ENCODE data around the gene DEPDC1B.
"Not testable (repeated sequence)": the region's sequence is repeated elsewhere in the genome, so short reads cannot be mapped to it uniquely, and the experiment has no call there.

DEPDC1B gene

GRCh38 chr5:60668686-60669304, 31.2 kb downstream of the DEPDC1B start:
- H3K27ac ChIP-seq, result no peak overlapping the region

GRCh38 chr5:60651872-60652620, 47.9 kb downstream of the DEPDC1B start:
- no peak overlapping the region for H3K4me3 ChIP-seq
- no peak overlapping the region for H3K27ac ChIP-seq

More at GRCh38 chr5:60668686-60669304, 31.2 kb downstream of the DEPDC1B start:
- H3K4me3 ChIP-seq, result no peak overlapping the region

GRCh38 chr5:60649288-60649917, 50.6 kb downstream of the DEPDC1B start:
- Histone ChIP-seq H3K27ac (no peak overlapping the region), H3K4me3 (no peak overlapping the region)

GRCh38 chr5:60648175-60648574, 51.8 kb downstream of the DEPDC1B start:
- Histone ChIP-seq H3K27ac (no peak overlapping the region), H3K4me3 (no peak overlapping the region)

- no peak overlapping the region for H3K4me3 ChIP-seq
- H3K27ac ChIP-seq, result no peak overlapping the region
These were observed 59.1 kb downstream of the DEPDC1B start for GRCh38 chr5:60640901-60641300.

GRCh38 chr5:60639544-60639943, 60.4 kb downstream of the DEPDC1B start:
- no peak overlapping the region for H3K27ac ChIP-seq
- no peak overlapping the region for H3K4me3 ChIP-seq

GRCh38 chr5:60638300-60638699, 61.7 kb downstream of the DEPDC1B start:
- no peak overlapping the region for H3K27ac ChIP-seq

GRCh38 chr5:60636644-60637043, 63.3 kb downstream of the DEPDC1B start:
- no peak overlapping the region for H3K27ac ChIP-seq

More at GRCh38 chr5:60638300-60638699, 61.7 kb downstream of the DEPDC1B start:
- no peak overlapping the region for H3K4me3 ChIP-seq

GRCh38 chr5:60636001-60636400, 64.0 kb downstream of the DEPDC1B start:
- H3K27ac ChIP-seq, result no peak overlapping the region
- H3K4me3 ChIP-seq, result no peak overlapping the region

More at GRCh38 chr5:60636644-60637043, 63.3 kb downstream of the DEPDC1B start:
- H3K4me3 ChIP-seq, result no peak overlapping the region

GRCh38 chr5:60634051-60634450, 65.9 kb downstream of the DEPDC1B start:
- no peak overlapping the region for H3K4me3 ChIP-seq
- H3K27ac ChIP-seq, result no peak overlapping the region

- Histone ChIP-seq H3K27ac (peak overlapping the region in 2 of 21 experiments; percentile 1 to 17), H3K4me3 (no peak overlapping the region)
These were observed 66.6 kb downstream of the DEPDC1B start for GRCh38 chr5:60633341-60633740.

- no peak overlapping the region for H3K27ac ChIP-seq
- H3K4me3 ChIP-seq, result no peak overlapping the region
These were observed 67.8 kb downstream of the DEPDC1B start for GRCh38 chr5:60632153-60632552.

- H3K4me3 ChIP-seq, result no peak overlapping the region
- H3K27ac ChIP-seq, result no peak overlapping the region
These were observed 69.1 kb downstream of the DEPDC1B start for GRCh38 chr5:60630836-60631235.

GRCh38 chr5:60630179-60630578, 69.8 kb downstream of the DEPDC1B start:
- Histone ChIP-seq H3K27ac (no peak overlapping the region), H3K4me3 (no peak overlapping the region)

- H3K4me3 ChIP-seq, H3K27ac ChIP-seq: not testable (repeated sequence)
These were observed 75.1 kb downstream of the DEPDC1B start for GRCh38 chr5:60624875-60625274.

GRCh38 chr5:60620752-60621151, 79.2 kb downstream of the DEPDC1B start:
- H3K4me3 ChIP-seq, H3K27ac ChIP-seq: not testable (repeated sequence)

GRCh38 chr5:60613826-60614225, 86.1 kb downstream of the DEPDC1B start:
- Histone ChIP-seq H3K27ac (no peak overlapping the region), H3K4me3 (no peak overlapping the region)

- Histone ChIP-seq H3K27ac (no peak overlapping the region), H3K4me3 (no peak overlapping the region)
These were observed 88.7 kb downstream of the DEPDC1B start for GRCh38 chr5:60611099-60611740.

GRCh38 chr5:60604771-60605170, 95.2 kb downstream of the DEPDC1B start:
- Histone ChIP-seq H3K4me3 (no peak overlapping the region), H3K27ac (no peak overlapping the region)

- no peak overlapping the region for H3K4me3 ChIP-seq
- no peak overlapping the region for H3K27ac ChIP-seq
These were observed 101.5 kb downstream of the DEPDC1B start for GRCh38 chr5:60598424-60598823.

Measured in skin epidermis (tissue), 12 donors.